Measurements from ENCODE around the gene CDK17. TPM values are rescaled to one million over a fixed set of nuclear protein-coding genes. Genes with fewer than 3 reads are reported as not detected.

CDK17 gene
- total RNA-seq, 2 experiments from 2014 or later, result 28.4 to 29.0 TPM

GRCh38 chr12:96366381-96366654, 33.9 kb downstream of the CDK17 start:
- Mint-ChIP-seq H3K27ac (no peak overlapping the region), H3K27me3 (no peaks in the 10 kb centered on the region), H3K36me3 (ENCODE audit: low read depth) (peaks cover 5% of the 10 kb centered on the region), H3K4me1 (ENCODE audit: low read depth) (peaks cover 73% of the 10 kb centered on the region), H3K9me3 (no peaks in the 10 kb centered on the region), H3K4me3 (no peak overlapping the region)
- DNase-seq, result no peak
- TF ChIP-seq CTCF (IDR thresholded peaks at IDR 0.05), result no peak
- no peak for ATAC-seq
- intact Hi-C loops (cut with micrococcal nuclease), result no loop called here
- CTCF ChIA-PET, result no interaction called here
- POLR2A ChIA-PET, result interaction anchor here (0.6 to 1.6 kb wide), 3 partner anchors 8 to 33 kb away, joined by 3 to 4 read pairs (median 3); no protein-coding TSS in a partner anchor

GRCh38 chr12:96365604-96366380, 34.4 kb downstream of the CDK17 start:
- Mint-ChIP-seq H3K27ac (no peak overlapping the region), H3K36me3 (ENCODE audit: low read depth) (peaks cover 4% of the 10 kb centered on the region), H3K4me1 (ENCODE audit: low read depth) (peaks cover 74% of the 10 kb centered on the region), H3K27me3 (no peaks in the 10 kb centered on the region), H3K4me3 (no peak overlapping the region), H3K9me3 (no peaks in the 10 kb centered on the region)
- ChIA-PET POLR2A (interaction anchor here (0.6 to 1.6 kb wide), 3 partner anchors 9 to 33 kb away, joined by 3 to 4 read pairs (median 3); no protein-coding TSS in a partner anchor), CTCF (interaction anchor here (1.1 kb wide), 1 partner anchor 36 kb away, joined by 4 read pairs; no protein-coding TSS in a partner anchor)
- intact Hi-C loops (cut with micrococcal nuclease), result no loop called here
- TF ChIP-seq CTCF (IDR thresholded peaks at IDR 0.05), result no peak
- DNase-seq (no peak), ATAC-seq (no peak)

GRCh38 chr12:96364092-96364700, 36.0 kb downstream of the CDK17 start:
- no peak for DNase-seq
- POLR2A ChIA-PET, result interaction anchor here (0.6 to 1.1 kb wide), 2 partner anchors 16 to 165 kb away, joined by 3 read pairs; no protein-coding TSS in a partner anchor
- Mint-ChIP-seq H3K4me3 (no peak overlapping the region), H3K27ac (peak overlapping the region; percentile 44), H3K4me1 (ENCODE audit: low read depth) (peaks cover 78% of the 10 kb centered on the region), H3K27me3 (no peaks in the 10 kb centered on the region), H3K36me3 (ENCODE audit: low read depth) (no peaks in the 10 kb centered on the region), H3K9me3 (no peaks in the 10 kb centered on the region)
- CTCF ChIA-PET, result no interaction called here
- TF ChIP-seq CTCF (IDR thresholded peaks at IDR 0.05), result no peak
- ATAC-seq, result no peak
- intact Hi-C loops (cut with micrococcal nuclease), result no loop called here

GRCh38 chr12:96361074-96361473, 39.2 kb downstream of the CDK17 start:
- ATAC-seq (no peak), DNase-seq (no peak)
- Mint-ChIP-seq H3K36me3 (ENCODE audit: low read depth) (no peaks in the 10 kb centered on the region), H3K27ac (no peak overlapping the region), H3K27me3 (no peaks in the 10 kb centered on the region), H3K4me3 (no peak overlapping the region), H3K9me3 (no peaks in the 10 kb centered on the region), H3K4me1 (ENCODE audit: low read depth) (peaks cover 74% of the 10 kb centered on the region)
- intact Hi-C loops (cut with micrococcal nuclease), result no loop called here
- no peak for TF ChIP-seq CTCF (IDR thresholded peaks at IDR 0.05)
- ChIA-PET CTCF (interaction anchor here (1.0 to 3.1 kb wide), 7 partner anchors 10 to 39 kb away, joined by 3 to 17 read pairs (median 3); partner anchors contain the start of gene CDK17), POLR2A (interaction anchor here (0.6 to 0.9 kb wide), 2 partner anchors 38 to 40 kb away, joined by 3 read pairs; no protein-coding TSS in a partner anchor)

GRCh38 chr12:96360550-96360949, 39.7 kb downstream of the CDK17 start:
- Mint-ChIP-seq H3K4me1 (ENCODE audit: low read depth) (peaks cover 72% of the 10 kb centered on the region), H3K4me3 (no peak overlapping the region), H3K27me3 (no peaks in the 10 kb centered on the region), H3K36me3 (ENCODE audit: low read depth) (no peaks in the 10 kb centered on the region), H3K9me3 (no peaks in the 10 kb centered on the region), H3K27ac (peak overlapping the region; percentile 14)
- intact Hi-C loops (cut with micrococcal nuclease), result no loop called here
- ATAC-seq (no peak), DNase-seq (no peak)
- no peak for TF ChIP-seq CTCF (IDR thresholded peaks at IDR 0.05)
- CTCF ChIA-PET, result interaction anchor here (1.0 to 3.1 kb wide), 7 partner anchors 11 to 40 kb away, joined by 3 to 17 read pairs (median 3); partner anchors contain the start of gene CDK17
- POLR2A ChIA-PET, result interaction anchor here (0.6 to 0.9 kb wide), 2 partner anchors 39 to 40 kb away, joined by 3 read pairs; no protein-coding TSS in a partner anchor

Data from activated CD8-positive, alpha-beta T cell treated with anti-CD3 and anti-CD28 coated beads for 36 hours (primary cell).